Myocyte (in vitro differentiated cells): Measurements from ENCODE around the gene DBN1. TPM values are rescaled to one million over a fixed set of nuclear protein-coding genes. Genes with fewer than 3 reads are reported as not detected.
A peak's percentile ranks its signal among the peaks of the same experiment; 100 is the strongest.
"Not testable (repeated sequence)": the region's sequence is repeated elsewhere in the genome, so short reads cannot be mapped to it uniquely, and the experiment has no call there.

Experiments used
- DNase-seq: peaks from one replicate; pipeline ENCODE4 v3.0.0-alpha.2; 2012; ENCODE audit warnings: low read depth
- total RNA-seq: library from RNA; depleted of rRNA; stranded (reverse); fragments of >200 nt; gene quantifications from 2 replicates; pipeline ENCODE4 v1.2.3, GENCODE V29; 2014

DBN1 gene
- total RNA-seq, 1 donor from 2014 or later = 311 TPM

- peak; percentile 34 for DNase-seq
Measured at GRCh38 chr5:177431317-177432142, 41.9 kb downstream of the DBN1 start.

- DNase-seq = no peak
Measured at GRCh38 chr5:177430972-177431316, 42.5 kb downstream of the DBN1 start.

- no peak for DNase-seq
Measured at GRCh38 chr5:177430140-177430951, 43.1 kb downstream of the DBN1 start.

GRCh38 chr5:177429248-177430040 lies 44.0 kb downstream of the DBN1 start:
- DNase-seq = no peak

- DNase-seq = no peak
Measured at GRCh38 chr5:177428574-177429217, 44.7 kb downstream of the DBN1 start.

- no peak for DNase-seq
Measured at GRCh38 chr5:177427919-177428573, 45.4 kb downstream of the DBN1 start.

- no peak for DNase-seq
Measured at GRCh38 chr5:177427211-177427822, 46.1 kb downstream of the DBN1 start.

- DNase-seq = peak; percentile 31
Measured at GRCh38 chr5:177426566-177427210, 46.7 kb downstream of the DBN1 start, which contains the start of gene GRK6. TSS of gene GRK6 (plus strand) at chr5:177426676. CDS start at chr5:177426846, 170 bp downstream.

- DNase-seq = peak; percentile 100
Measured at GRCh38 chr5:177425801-177426565, 47.5 kb downstream of the DBN1 start.

- no peak for DNase-seq
Measured at GRCh38 chr5:177425196-177425800, 48.1 kb downstream of the DBN1 start.

GRCh38 chr5:177423671-177424070 lies 49.8 kb downstream of the DBN1 start:
- no peak for DNase-seq

GRCh38 chr5:177421062-177421798 lies 52.2 kb downstream of the DBN1 start:
- DNase-seq = peak; percentile 83

- DNase-seq = not testable (repeated sequence)
Measured at GRCh38 chr5:177420472-177420871, 53.0 kb downstream of the DBN1 start.

- peak; percentile 41 for DNase-seq
Measured at GRCh38 chr5:177419046-177419445, 54.4 kb downstream of the DBN1 start.

GRCh38 chr5:177417081-177417480 lies 56.4 kb downstream of the DBN1 start:
- not testable (repeated sequence) for DNase-seq

- no peak for DNase-seq
Measured at GRCh38 chr5:177414481-177414880, 59.0 kb downstream of the DBN1 start.

GRCh38 chr5:177412603-177413233 lies 60.7 kb downstream of the DBN1 start:
- no peak for DNase-seq
